B cell (primary cell): Measurements from ENCODE around the gene OR2AT4. TPM values are rescaled to one million over a fixed set of nuclear protein-coding genes. Genes with fewer than 3 reads are reported as not detected.

ENCODE experiments used
- ATAC-seq: fragments of 200-7000 bp; cut with Tn5 transposase; one replicate; pipeline ENCODE4 v1.10.0; 2021; ENCODE audit warnings: low read depth, mild to moderate bottlenecking, moderate number of reproducible peaks, moderate library complexity
- CTCF ChIA-PET: fragments of 350-600 bp; sonication (Branson Sonifier 250); formaldehyde crosslinking; loops from one replicate; lab custom pipeline; 2021; ENCODE audit warnings: antibody characterized with exemption, inconsistent platforms; lab: Charles Lee
- POLR2A ChIA-PET: fragments of 350-600 bp; sonication (Branson Sonifier 250); formaldehyde crosslinking; loops from one replicate; lab custom pipeline; 2021; ENCODE audit warnings: antibody characterized with exemption; lab: Charles Lee
- DNase-seq: peaks from one replicate; pipeline ENCODE4 v3.0.0; 2013
- H2AFZ ChIP-seq: 2 replicates; pipeline ENCODE4 v1.6.1; 2012; ENCODE audit warnings: mild to moderate bottlenecking, low read depth, low read length; ENCODE audit not compliant: insufficient read depth, poor library complexity, severe bottlenecking
- H3K27ac ChIP-seq, 2 donors: 1 replicate in 1 of 2; 2 replicates in 1 of 2; pipeline ENCODE4 v1.5.1; 2012 to 2013; ENCODE audit warnings: low read length in 2 of 2, mild to moderate bottlenecking in 2 of 2, moderate library complexity in 1 of 2
- H3K27me3 ChIP-seq, 4 experiments: fragments of 200-600 bp in 1 of 4; sonication (generic) in 1 of 4; replicated peaks in 1 of 4; 1 replicate in 2 of 4; 2 replicates in 2 of 4; pipeline versions ENCODE4 v1.6.1 to v1.7.0; 2013 to 2016; ENCODE audit warnings: low read length in 3 of 4, mild to moderate bottlenecking in 2 of 4, mixed read lengths in 1 of 4, moderate library complexity in 1 of 4; ENCODE audit not compliant: insufficient read depth in 4 of 4, control insufficient read depth in 3 of 4; ENCODE audit errors: control extremely low read depth in 1 of 4
- H3K36me3 ChIP-seq, 2 experiments: replicated peaks in 1 of 2; 1 replicate in 1 of 2; 2 replicates in 1 of 2; pipeline versions ENCODE4 v1.6.1 to v1.7.1; 2013; ENCODE audit warnings: low read length in 1 of 2; ENCODE audit not compliant: insufficient read depth in 2 of 2, control insufficient read depth in 1 of 2; ENCODE audit errors: control extremely low read depth in 1 of 2, extremely low read depth in 1 of 2
- H3K4me1 ChIP-seq, 2 donors: fragments of 200-600 bp in 1 of 2; sonication (generic) in 1 of 2; 1 replicate in 1 of 2; 2 replicates in 1 of 2; pipeline versions ENCODE4 v1.5.1 to v1.6.1; 2013 to 2017; ENCODE audit warnings: low read length in 2 of 2; ENCODE audit not compliant: control insufficient read depth in 2 of 2, insufficient read depth in 2 of 2
- H3K4me2 ChIP-seq: replicated peaks from 2 replicates; pipeline ENCODE3; 2012; ENCODE audit warnings: mild to moderate bottlenecking, low read depth, low read length; ENCODE audit not compliant: poor library complexity, severe bottlenecking
- H3K4me3 ChIP-seq, 5 experiments: fragments of 200-600 bp in 1 of 5; sonication (generic) in 1 of 5; 1 replicate in 3 of 5; 2 replicates in 2 of 5; pipeline versions ENCODE4 v1.5.1 to v1.7.0; 2011 to 2016; ENCODE audit warnings: low read length in 4 of 5, mild to moderate bottlenecking in 4 of 5, low read depth in 2 of 5, control low read depth in 1 of 5, moderate library complexity in 1 of 5; ENCODE audit not compliant: insufficient read depth in 1 of 5; ENCODE audit errors: control extremely low read depth in 1 of 5, extremely low read depth in 1 of 5
- H3K79me2 ChIP-seq: fragments of 200-600 bp; sonication (generic); one replicate; pipeline ENCODE4 v1.6.0; 2016; ENCODE audit warnings: low read length; ENCODE audit not compliant: control insufficient read depth, insufficient read depth
- H3K9ac ChIP-seq: fragments of 200-600 bp; sonication (generic); 2 replicates; pipeline ENCODE4 v1.6.1; 2017; ENCODE audit warnings: mild to moderate bottlenecking, low read length, moderate library complexity
- H3K9me3 ChIP-seq, 3 donors: one replicate each; pipeline versions ENCODE4 v1.6.1 to v1.7.1; 2013; ENCODE audit warnings: low read length in 2 of 3; ENCODE audit not compliant: control insufficient read depth in 2 of 3, insufficient read depth in 1 of 3; ENCODE audit errors: control extremely low read depth in 1 of 3
- H4K20me1 ChIP-seq: 2 replicates; pipeline ENCODE4 v1.6.0; 2012; ENCODE audit warnings: mild to moderate bottlenecking, low read length; ENCODE audit not compliant: insufficient read depth, control insufficient read depth, poor library complexity, severe bottlenecking
- H3K27ac Mint-ChIP-seq: one replicate; pipeline ENCODE4 v1.8.0; 2021; ENCODE audit warnings: mixed read lengths
- H3K27me3 Mint-ChIP-seq: one replicate; pipeline ENCODE4 v1.8.0; 2021; ENCODE audit warnings: mixed read lengths
- H3K4me1 Mint-ChIP-seq: one replicate; pipeline ENCODE4 v1.8.0; 2021; ENCODE audit warnings: mixed read lengths
- H3K4me3 Mint-ChIP-seq: one replicate; pipeline ENCODE4 v1.8.0; 2021; ENCODE audit warnings: mixed read lengths
- H3K9me3 Mint-ChIP-seq: one replicate; pipeline ENCODE4 v1.8.0; 2022; ENCODE audit warnings: mixed read lengths; ENCODE audit not compliant: insufficient read depth
- EZH2 ChIP-seq: IDR thresholded peaks from 2 replicates; pipeline ENCODE4 v1.6.1; 2012; ENCODE audit warnings: borderline replicate concordance, low read depth, mild to moderate bottlenecking, moderate library complexity, low read length; ENCODE audit not compliant: insufficient read depth, poor library complexity, severe bottlenecking
- WGBS: methylation state at CpG from one replicate; pipeline ENCODE4 v1.1.5; 2013; ENCODE audit warnings: missing lambda C conversion rate; ENCODE audit not compliant: insufficient coverage; 5-methylcytosine and 5-hydroxymethylcytosine counted together
- intact Hi-C: fragments of 100-400 bp; cut with micrococcal nuclease; formaldehyde crosslinking; loops from one replicate; pipeline ENCODE4 v1.10.0; 2022
- polyA plus RNA-seq: library from polyadenylated mRNA; depleted of rRNA; stranded (reverse); fragments of >200 nt; gene quantifications from 2 replicates; pipeline ENCODE4 v1.2.3, GENCODE V29; 2012
- total RNA-seq, 2 donors: library from RNA; stranded (reverse); fragments of 120-200 nt in 1 of 2; gene quantifications; 1 replicate in 1 of 2; 2 replicates in 1 of 2; pipeline versions ENCODE4 v1.2.3 to v1.2.4, GENCODE V29; 2013 to 2022
- TF ChIP-seq, protein P1 (sequence below): fragments of 200-600 bp; IDR thresholded peaks from one replicate; pipeline ENCODE4 v1.8.0; 2022; ENCODE audit warnings: antibody characterized with exemption, mild to moderate bottlenecking

Gene OR2AT4
- total and polyA plus RNA-seq, 2 donors (not counting 1 experiment from before 2014, with no cell fraction given) = not detected

DNA sequence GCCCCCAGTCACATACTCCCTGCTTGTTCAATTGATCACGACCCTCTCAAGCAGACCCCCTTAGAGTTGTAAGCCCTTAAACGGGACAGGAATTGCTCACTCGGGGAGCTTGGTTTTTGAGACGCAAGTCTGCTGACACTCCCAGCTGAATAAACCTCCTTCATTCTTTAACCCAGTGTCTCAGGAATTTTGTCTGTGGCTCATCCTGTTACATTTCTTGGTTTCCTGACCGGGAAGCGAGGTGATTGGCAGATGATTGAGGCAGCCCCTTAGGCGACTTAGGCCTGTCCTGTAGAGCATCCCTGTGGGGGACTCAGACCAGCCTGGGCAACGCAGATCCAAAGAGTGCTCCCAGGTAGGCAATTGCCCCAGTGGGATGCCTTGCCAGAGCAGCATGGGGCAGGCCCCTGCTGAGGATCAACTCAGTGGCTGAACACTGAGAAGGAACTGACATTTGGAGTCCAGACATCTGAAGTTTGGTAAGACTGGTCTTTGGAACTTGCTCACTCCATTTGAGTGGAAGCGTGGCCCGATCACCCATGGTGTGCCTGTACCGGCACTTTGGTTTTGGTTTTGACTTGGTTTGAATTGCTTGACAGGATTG lies 56.4 kb downstream of the OR2AT4 start:
- 97% methylated on average over 11 of the region's 11 CpGs for WGBS
- H3K79me2 ChIP-seq = no peaks in the 10 kb centered on the region
- CTCF ChIA-PET = no interaction called here
- peaks cover 6% of the 10 kb centered on the region for H3K27me3 Mint-ChIP-seq
- H2AFZ ChIP-seq = no peak overlapping the region
- POLR2A ChIA-PET = no interaction called here
- intact Hi-C loops = no loop called here
- DNase-seq = no peak
- H3K9me3 ChIP-seq = peaks cover 0 to 6% (median 0%) of the 10 kb centered on the region in 3 donors
- no peaks in the 10 kb centered on the region for H3K27me3 ChIP-seq
- H3K4me3 Mint-ChIP-seq = no peak overlapping the region
- H3K9me3 Mint-ChIP-seq = peaks cover 10% of the 10 kb centered on the region
- H3K4me1 Mint-ChIP-seq = peaks cover 9% of the 10 kb centered on the region
- H3K27ac Mint-ChIP-seq = no peak overlapping the region
- H3K4me2 ChIP-seq = no peak overlapping the region
- H3K36me3 ChIP-seq = no peaks in the 10 kb centered on the region
- H3K27ac ChIP-seq = no peak overlapping the region
- no peaks in the 10 kb centered on the region for H4K20me1 ChIP-seq
- no peak overlapping the region for H3K4me3 ChIP-seq
- ATAC-seq = no peak
- peaks cover 3 to 9% of the 10 kb centered on the region in 2 donors for H3K4me1 ChIP-seq
- no peak overlapping the region for H3K9ac ChIP-seq
- no peak for TF ChIP-seq EZH2
- TF ChIP-seq, protein P1, sequence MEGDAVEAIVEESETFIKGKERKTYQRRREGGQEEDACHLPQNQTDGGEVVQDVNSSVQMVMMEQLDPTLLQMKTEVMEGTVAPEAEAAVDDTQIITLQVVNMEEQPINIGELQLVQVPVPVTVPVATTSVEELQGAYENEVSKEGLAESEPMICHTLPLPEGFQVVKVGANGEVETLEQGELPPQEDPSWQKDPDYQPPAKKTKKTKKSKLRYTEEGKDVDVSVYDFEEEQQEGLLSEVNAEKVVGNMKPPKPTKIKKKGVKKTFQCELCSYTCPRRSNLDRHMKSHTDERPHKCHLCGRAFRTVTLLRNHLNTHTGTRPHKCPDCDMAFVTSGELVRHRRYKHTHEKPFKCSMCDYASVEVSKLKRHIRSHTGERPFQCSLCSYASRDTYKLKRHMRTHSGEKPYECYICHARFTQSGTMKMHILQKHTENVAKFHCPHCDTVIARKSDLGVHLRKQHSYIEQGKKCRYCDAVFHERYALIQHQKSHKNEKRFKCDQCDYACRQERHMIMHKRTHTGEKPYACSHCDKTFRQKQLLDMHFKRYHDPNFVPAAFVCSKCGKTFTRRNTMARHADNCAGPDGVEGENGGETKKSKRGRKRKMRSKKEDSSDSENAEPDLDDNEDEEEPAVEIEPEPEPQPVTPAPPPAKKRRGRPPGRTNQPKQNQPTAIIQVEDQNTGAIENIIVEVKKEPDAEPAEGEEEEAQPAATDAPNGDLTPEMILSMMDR = no peak

DNA sequence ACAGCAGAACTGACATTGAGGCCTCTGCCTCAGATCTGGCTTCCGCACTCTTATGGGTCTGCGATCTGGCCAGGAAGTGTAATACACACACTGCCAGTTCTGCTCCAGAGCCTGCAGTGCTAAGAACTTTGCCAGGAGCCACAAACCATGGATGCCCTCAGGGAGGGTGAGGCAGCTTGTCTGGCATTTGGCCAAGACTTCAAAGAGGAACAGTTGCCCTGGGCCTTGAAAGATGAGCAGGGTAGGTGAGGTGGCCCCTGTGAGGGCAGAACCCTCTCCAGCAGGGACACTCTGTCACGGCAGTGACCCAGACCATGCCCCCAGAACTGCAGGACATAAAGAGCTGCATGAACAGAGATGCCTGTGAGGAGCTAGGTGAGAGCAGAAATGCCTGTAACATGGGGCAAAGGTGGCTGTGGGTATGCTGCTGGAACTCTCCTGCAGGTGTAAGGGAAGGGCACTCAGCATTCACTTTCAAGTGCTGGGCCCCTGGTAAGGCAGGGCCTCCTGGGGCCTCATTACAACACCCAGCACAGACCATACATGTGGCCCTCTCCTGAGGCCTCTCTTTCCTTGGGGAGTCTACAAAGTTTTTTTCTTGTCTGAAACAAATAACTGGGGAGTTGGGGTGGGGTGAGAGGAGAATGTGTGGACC lies 60.6 kb downstream of the OR2AT4 start:
- Mint-ChIP-seq H3K4me1 (peaks cover 5% of the 10 kb centered on the region), H3K27ac (no peak overlapping the region), H3K9me3 (peaks cover 7% of the 10 kb centered on the region), H3K4me3 (no peak overlapping the region), H3K27me3 (peaks cover 3% of the 10 kb centered on the region)
- ATAC-seq (no peak), DNase-seq (peak; percentile 29)
- Histone ChIP-seq H3K27ac (no peak overlapping the region), H2AFZ (peak overlapping the region; percentile 27), H3K4me2 (peak overlapping the region; percentile 27), H3K4me1 (peaks cover 3 to 9% of the 10 kb centered on the region in 2 donors), H3K27me3 (no peaks in the 10 kb centered on the region), H3K9me3 (peaks cover 0 to 6% (median 0%) of the 10 kb centered on the region in 3 donors), H3K4me3 (no peak overlapping the region), H3K36me3 (no peaks in the 10 kb centered on the region), H3K79me2 (no peaks in the 10 kb centered on the region), H3K9ac (no peak overlapping the region), H4K20me1 (no peaks in the 10 kb centered on the region)
- 66% methylated on average over 3 of the region's 3 CpGs for WGBS
- CTCF ChIA-PET = interaction anchor here (1.1 to 17.2 kb wide), 3 partner anchors 9 to 109 kb away, joined by 3 to 235 read pairs (median 6); no protein-coding TSS in a partner anchor
- POLR2A ChIA-PET = interaction anchor here (0.6 kb wide), 1 partner anchor 98 kb away, joined by 3 read pairs; no protein-coding TSS in a partner anchor
- TF ChIP-seq, protein P1 = no peak
- TF ChIP-seq EZH2 = no peak
- intact Hi-C loops = no loop called here
